GM12872 (cell line): ENCODE measurements around the gene NEU3.

Experiments used
- CTCF ChIP-seq: IDR thresholded peaks from 3 replicates; pipeline ENCODE4 v1.5.1; 2011; ENCODE audit warnings: low read depth, mild to moderate bottlenecking, low read length, moderate library complexity; ENCODE audit not compliant: insufficient read depth

NEU3 gene

GRCh38 chr11:75011872-75012271 lies 23.1 kb downstream of the NEU3 start:
- no peak for TF ChIP-seq CTCF

GRCh38 chr11:75013051-75013450 lies 24.3 kb downstream of the NEU3 start:
- no peak for TF ChIP-seq CTCF

- TF ChIP-seq CTCF, result no peak
Observed at GRCh38 chr11:75014129-75014528, 25.4 kb downstream of the NEU3 start.

- no peak for TF ChIP-seq CTCF
Observed at GRCh38 chr11:75022296-75022695, 33.6 kb downstream of the NEU3 start.

GRCh38 chr11:75022759-75023396 lies 34.1 kb downstream of the NEU3 start:
- TF ChIP-seq CTCF, result peak; percentile 96

- no peak for TF ChIP-seq CTCF
Observed at GRCh38 chr11:75023446-75024067, 34.8 kb downstream of the NEU3 start.

- TF ChIP-seq CTCF, result no peak
Observed at GRCh38 chr11:75024068-75024449, 35.3 kb downstream of the NEU3 start.
